H9 (cell line): Measurements from ENCODE around the gene TPH1. TPM values are rescaled to one million over a fixed set of nuclear protein-coding genes. Genes with fewer than 3 reads are reported as not detected.

ENCODE experiments used
- DNase-seq: peaks from one replicate; pipeline ENCODE4 v3.0.0-alpha.2; 2017
- H2AFZ ChIP-seq: one replicate; pipeline ENCODE4 v1.6.1; 2013; ENCODE audit warnings: mild to moderate bottlenecking, low read length, control low read depth, moderate library complexity
- H2AK5ac ChIP-seq: 2 replicates; pipeline ENCODE4 v1.6.1; 2013; ENCODE audit warnings: low read length, control low read depth, mixed read lengths; ENCODE audit not compliant: insufficient read length
- H2BK120ac ChIP-seq: one replicate; pipeline ENCODE4 v1.6.1; 2013; ENCODE audit warnings: low read depth, mild to moderate bottlenecking, low read length, control low read depth, inconsistent platforms; ENCODE audit not compliant: poor library complexity, severe bottlenecking
- H2BK12ac ChIP-seq: 2 replicates; pipeline ENCODE4 v1.6.1; 2013; ENCODE audit warnings: low read length, control low read depth, mixed read lengths, low read depth; ENCODE audit not compliant: insufficient read length
- H2BK15ac ChIP-seq: 2 replicates; pipeline ENCODE4 v1.6.1; 2013; ENCODE audit warnings: low read depth, low read length, control low read depth
- H2BK20ac ChIP-seq: one replicate; pipeline ENCODE4 v1.6.1; 2013; ENCODE audit warnings: low read depth, mild to moderate bottlenecking, low read length, control low read depth, inconsistent platforms; ENCODE audit not compliant: poor library complexity, severe bottlenecking
- H2BK5ac ChIP-seq: 2 replicates; pipeline ENCODE4 v1.6.1; 2013; ENCODE audit warnings: low read length, control low read depth, mixed read lengths; ENCODE audit not compliant: insufficient read length
- H3K14ac ChIP-seq: 2 replicates; pipeline ENCODE4 v1.6.1; 2013; ENCODE audit warnings: low read length, control low read depth; ENCODE audit not compliant: insufficient read depth
- H3K18ac ChIP-seq: 2 replicates; pipeline ENCODE4 v1.6.1; 2013; ENCODE audit warnings: low read depth, mild to moderate bottlenecking, mixed read lengths, low read length, control low read depth; ENCODE audit not compliant: insufficient read length
- H3K23ac ChIP-seq: 2 replicates; pipeline ENCODE4 v1.6.1; 2013; ENCODE audit warnings: low read length, control low read depth, mixed read lengths, low read depth; ENCODE audit not compliant: insufficient read length
- H3K23me2 ChIP-seq: 2 replicates; pipeline ENCODE4 v1.6.1; 2013; ENCODE audit warnings: low read depth, mild to moderate bottlenecking, mixed read lengths, low read length, control low read depth; ENCODE audit not compliant: insufficient read length, poor library complexity, severe bottlenecking
- H3K27ac ChIP-seq: 2 replicates; pipeline ENCODE4 v1.5.1; 2013; ENCODE audit warnings: low read length, control low read depth, mixed read lengths, low read depth; ENCODE audit not compliant: insufficient read length
- H3K27me3 ChIP-seq: 2 replicates; pipeline ENCODE4 v1.6.1; 2013; ENCODE audit warnings: low read length, control low read depth, inconsistent platforms; ENCODE audit not compliant: insufficient read depth
- H3K4ac ChIP-seq: 2 replicates; pipeline ENCODE4 v1.6.1; 2013; ENCODE audit warnings: low read depth, mild to moderate bottlenecking, control low read depth, inconsistent platforms, low read length, moderate library complexity
- H3K4me1 ChIP-seq: 2 replicates; pipeline ENCODE4 v1.6.1; 2013; ENCODE audit warnings: low read length, control low read depth, inconsistent platforms; ENCODE audit not compliant: insufficient read depth
- H3K4me2 ChIP-seq: 2 replicates; pipeline ENCODE4 v1.6.1; 2013; ENCODE audit warnings: low read length, control low read depth, mixed read lengths; ENCODE audit not compliant: insufficient read length, insufficient read depth
- H3K56ac ChIP-seq: 2 replicates; pipeline ENCODE4 v1.6.1; 2013; ENCODE audit warnings: low read depth, mild to moderate bottlenecking, mixed read lengths, low read length, control low read depth; ENCODE audit not compliant: insufficient read length
- H3K79me1 ChIP-seq: 2 replicates; pipeline ENCODE4 v1.6.1; 2013; ENCODE audit warnings: low read depth, mild to moderate bottlenecking, moderate library complexity, low read length, control low read depth, inconsistent platforms; ENCODE audit not compliant: insufficient read depth, poor library complexity, severe bottlenecking
- H3K79me2 ChIP-seq: 2 replicates; pipeline ENCODE4 v1.6.1; 2013; ENCODE audit warnings: low read length, control low read depth, inconsistent platforms; ENCODE audit not compliant: insufficient read depth
- H3K9ac ChIP-seq: 2 replicates; pipeline ENCODE4 v1.6.1; 2013; ENCODE audit warnings: low read length, control low read depth, mixed read lengths; ENCODE audit not compliant: insufficient read length; ENCODE audit errors: extremely low read depth
- H3K9me3 ChIP-seq: one replicate; pipeline ENCODE4 v1.6.1; 2013; ENCODE audit warnings: low read depth, low read length, inconsistent platforms; ENCODE audit not compliant: control insufficient read depth
- H3T11ph ChIP-seq: one replicate; pipeline ENCODE4 v1.6.1; 2013; ENCODE audit warnings: mild to moderate bottlenecking, low read length, control low read depth, inconsistent platforms
- H4K20me1 ChIP-seq: one replicate; pipeline ENCODE4 v1.6.1; 2013; ENCODE audit not compliant: control insufficient read depth, insufficient read length, insufficient read depth
- H4K5ac ChIP-seq: 2 replicates; pipeline ENCODE4 v1.6.1; 2013; ENCODE audit warnings: low read depth, mild to moderate bottlenecking, mixed read lengths, low read length, control low read depth; ENCODE audit not compliant: insufficient read length
- H4K8ac ChIP-seq: replicated peaks from 2 replicates; pipeline ENCODE4 v1.6.1; 2013; ENCODE audit warnings: low read length, control low read depth, mixed read lengths, low read depth; ENCODE audit not compliant: insufficient read length
- H4K91ac ChIP-seq: 2 replicates; pipeline ENCODE4 v1.6.1; 2013; ENCODE audit warnings: low read depth, mild to moderate bottlenecking, moderate library complexity, mixed read lengths, low read length, control low read depth; ENCODE audit not compliant: insufficient read length
- H3K27ac Mint-ChIP-seq, 3 experiments: 2 replicates in 2 of 3; 3 replicates in 1 of 3; pipeline ENCODE4 v1.8.0; 2020 to 2021; ENCODE audit warnings: mixed read lengths in 3 of 3, mild to moderate bottlenecking in 1 of 3, moderate library complexity in 1 of 3
- H3K27me3 Mint-ChIP-seq: 2 replicates; pipeline ENCODE4 v1.8.0; 2021; ENCODE audit warnings: low read depth, mild to moderate bottlenecking, moderate library complexity, mixed read lengths
- H3K36me3 Mint-ChIP-seq, 3 experiments: 2 replicates in 2 of 3; 3 replicates in 1 of 3; pipeline ENCODE4 v1.8.0; 2020 to 2021; ENCODE audit warnings: low read depth in 3 of 3, mixed read lengths in 3 of 3; ENCODE audit not compliant: insufficient read depth in 1 of 3
- H3K4me1 Mint-ChIP-seq, 2 experiments: 2 replicates each; pipeline ENCODE4 v1.8.0; 2020; ENCODE audit warnings: mixed read lengths in 2 of 2
- H3K4me3 Mint-ChIP-seq, 2 experiments: 2 replicates in 1 of 2; 3 replicates in 1 of 2; pipeline ENCODE4 v1.8.0; 2020 to 2021; ENCODE audit warnings: mild to moderate bottlenecking in 2 of 2, mixed read lengths in 2 of 2, moderate library complexity in 1 of 2
- H3K9me3 Mint-ChIP-seq, 2 experiments: 2 replicates in 1 of 2; 3 replicates in 1 of 2; pipeline ENCODE4 v1.8.0; 2020; ENCODE audit warnings: mild to moderate bottlenecking in 2 of 2, mixed read lengths in 2 of 2, moderate library complexity in 1 of 2
- WGBS: extraction: QIAGEN DNeasy Blood & Tissue Kit; methylation state at CpG from one replicate; pipeline ENCODE4 v1.1.7; 2013; ENCODE audit warnings: missing lambda C conversion rate, low lambda C conversion rate, mixed read lengths; ENCODE audit not compliant: insufficient read length; ENCODE audit errors: extremely low coverage; 5-methylcytosine and 5-hydroxymethylcytosine counted together
- total RNA-seq: library from RNA; stranded (reverse); gene quantifications from 2 replicates; pipeline ENCODE4 v1.2.1, GENCODE V29; 2021
- TF ChIP-seq, protein P1 (sequence below): fragments of 200-600 bp; sonication (generic); conservative IDR thresholded peaks from 3 replicates; pipeline ENCODE4 v1.8.0; 2021; ENCODE audit warnings: antibody characterized with exemption, mild to moderate bottlenecking

TPH1 gene
- total RNA-seq, 1 experiment from 2014 or later: 0.17 TPM

DNA sequence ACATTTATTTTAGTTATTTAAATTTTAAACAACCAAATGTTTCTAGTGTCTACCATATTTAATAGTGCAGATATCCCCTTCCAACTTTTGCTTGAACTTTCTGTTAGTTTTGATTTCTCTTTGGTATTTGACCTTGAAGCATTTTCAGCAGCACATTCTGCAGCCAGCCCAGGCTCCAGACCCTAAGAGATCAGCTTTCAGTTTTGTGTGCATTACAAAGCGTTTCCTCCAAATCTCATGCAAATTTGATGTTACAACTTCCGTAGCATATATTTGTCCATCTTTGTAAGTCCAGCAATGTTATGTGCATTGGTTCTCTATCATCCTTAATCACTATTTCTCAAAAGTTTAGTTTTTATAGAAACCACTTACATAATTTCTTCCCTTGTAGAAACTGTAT, 18.6 kb downstream of the TPH1 start:
- Histone ChIP-seq H4K5ac (no peak overlapping the region), H4K8ac (no peak overlapping the region), H3T11ph (no peak overlapping the region), H3K4ac (no peak overlapping the region), H4K20me1 (no peaks in the 10 kb centered on the region), H2BK15ac (no peak overlapping the region), H4K91ac (no peak overlapping the region), H3K23me2 (no peaks in the 10 kb centered on the region), H3K4me1 (peaks cover 2% of the 10 kb centered on the region; the same call in 1 of the 2 replicates), H3K79me1 (no peaks in the 10 kb centered on the region), H3K4me2 (no peak overlapping the region), H3K23ac (no peak overlapping the region), H3K9ac (no peak overlapping the region), H2BK12ac (no peak overlapping the region), H3K79me2 (no peaks in the 10 kb centered on the region), H2AFZ (no peak overlapping the region), H3K14ac (no peak overlapping the region), H3K27me3 (no peaks in the 10 kb centered on the region), H3K18ac (no peak overlapping the region), H2BK20ac (no peak overlapping the region), H3K56ac (no peak overlapping the region), H3K27ac (no peak overlapping the region), H3K9me3 (no peaks in the 10 kb centered on the region), H2BK5ac (no peak overlapping the region), H2AK5ac (no peak overlapping the region), H2BK120ac (no peak overlapping the region)
- TF ChIP-seq, protein P1, sequence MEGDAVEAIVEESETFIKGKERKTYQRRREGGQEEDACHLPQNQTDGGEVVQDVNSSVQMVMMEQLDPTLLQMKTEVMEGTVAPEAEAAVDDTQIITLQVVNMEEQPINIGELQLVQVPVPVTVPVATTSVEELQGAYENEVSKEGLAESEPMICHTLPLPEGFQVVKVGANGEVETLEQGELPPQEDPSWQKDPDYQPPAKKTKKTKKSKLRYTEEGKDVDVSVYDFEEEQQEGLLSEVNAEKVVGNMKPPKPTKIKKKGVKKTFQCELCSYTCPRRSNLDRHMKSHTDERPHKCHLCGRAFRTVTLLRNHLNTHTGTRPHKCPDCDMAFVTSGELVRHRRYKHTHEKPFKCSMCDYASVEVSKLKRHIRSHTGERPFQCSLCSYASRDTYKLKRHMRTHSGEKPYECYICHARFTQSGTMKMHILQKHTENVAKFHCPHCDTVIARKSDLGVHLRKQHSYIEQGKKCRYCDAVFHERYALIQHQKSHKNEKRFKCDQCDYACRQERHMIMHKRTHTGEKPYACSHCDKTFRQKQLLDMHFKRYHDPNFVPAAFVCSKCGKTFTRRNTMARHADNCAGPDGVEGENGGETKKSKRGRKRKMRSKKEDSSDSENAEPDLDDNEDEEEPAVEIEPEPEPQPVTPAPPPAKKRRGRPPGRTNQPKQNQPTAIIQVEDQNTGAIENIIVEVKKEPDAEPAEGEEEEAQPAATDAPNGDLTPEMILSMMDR: no peak
- H3K9me3 Mint-ChIP-seq: no peaks in the 10 kb centered on the region
- DNase-seq: no peak
- no peak overlapping the region for H3K4me3 Mint-ChIP-seq
- H3K4me1 Mint-ChIP-seq: peaks cover 6 to 13% of the 10 kb centered on the region in 2 experiments
- no peaks in the 10 kb centered on the region for H3K36me3 Mint-ChIP-seq
- no peaks in the 10 kb centered on the region; the same call in 1 of the 2 replicates for H3K27me3 Mint-ChIP-seq
- WGBS: no CpG with 5 or more reads among the region's 2 CpGs
- no peak overlapping the region for H3K27ac Mint-ChIP-seq
